ENCODE results near the gene FRMPD4. TPM values are rescaled to one million over a fixed set of nuclear protein-coding genes. Genes with fewer than 3 reads are reported as not detected.

FRMPD4 gene
- total RNA-seq, 1 donor from 2014 or later, result 0.07 TPM

DNA sequence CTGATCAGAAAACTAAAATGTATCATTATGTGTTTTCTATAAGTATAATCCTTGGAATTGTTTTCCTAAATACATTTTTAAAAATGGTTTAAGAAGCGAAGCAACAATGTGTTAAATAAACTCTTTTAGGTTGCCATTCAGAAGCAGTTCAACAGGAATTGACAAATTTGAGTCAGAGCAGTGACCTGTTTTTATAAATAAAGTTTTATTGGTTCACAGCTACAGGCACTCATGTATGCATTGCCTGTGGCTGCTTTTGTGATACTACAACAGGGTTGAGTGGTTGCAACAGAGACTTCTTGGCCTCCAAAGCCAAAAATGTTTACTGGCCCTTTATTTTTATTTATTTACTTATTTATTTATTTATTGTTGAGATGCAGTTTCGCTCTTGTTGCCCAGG lies 99.5 kb downstream of the FRMPD4 start:
- Mint-ChIP-seq H3K27me3 (ENCODE audit: low read depth) (no peaks in the 10 kb centered on the region), H3K4me3 (no peak overlapping the region), H3K9me3 (peaks cover 9% of the 10 kb centered on the region), H3K4me1 (no peaks in the 10 kb centered on the region), H3K36me3 (ENCODE audit: low read depth) (no peaks in the 10 kb centered on the region), H3K27ac (ENCODE audit: unreplicated experiment) (no peak overlapping the region)
- DNase-seq (ENCODE audit: low read depth, low spot score), result no peak
- TF ChIP-seq, protein P1, sequence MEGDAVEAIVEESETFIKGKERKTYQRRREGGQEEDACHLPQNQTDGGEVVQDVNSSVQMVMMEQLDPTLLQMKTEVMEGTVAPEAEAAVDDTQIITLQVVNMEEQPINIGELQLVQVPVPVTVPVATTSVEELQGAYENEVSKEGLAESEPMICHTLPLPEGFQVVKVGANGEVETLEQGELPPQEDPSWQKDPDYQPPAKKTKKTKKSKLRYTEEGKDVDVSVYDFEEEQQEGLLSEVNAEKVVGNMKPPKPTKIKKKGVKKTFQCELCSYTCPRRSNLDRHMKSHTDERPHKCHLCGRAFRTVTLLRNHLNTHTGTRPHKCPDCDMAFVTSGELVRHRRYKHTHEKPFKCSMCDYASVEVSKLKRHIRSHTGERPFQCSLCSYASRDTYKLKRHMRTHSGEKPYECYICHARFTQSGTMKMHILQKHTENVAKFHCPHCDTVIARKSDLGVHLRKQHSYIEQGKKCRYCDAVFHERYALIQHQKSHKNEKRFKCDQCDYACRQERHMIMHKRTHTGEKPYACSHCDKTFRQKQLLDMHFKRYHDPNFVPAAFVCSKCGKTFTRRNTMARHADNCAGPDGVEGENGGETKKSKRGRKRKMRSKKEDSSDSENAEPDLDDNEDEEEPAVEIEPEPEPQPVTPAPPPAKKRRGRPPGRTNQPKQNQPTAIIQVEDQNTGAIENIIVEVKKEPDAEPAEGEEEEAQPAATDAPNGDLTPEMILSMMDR (conservative IDR thresholded peaks at IDR 0.05), result no peak

DNA sequence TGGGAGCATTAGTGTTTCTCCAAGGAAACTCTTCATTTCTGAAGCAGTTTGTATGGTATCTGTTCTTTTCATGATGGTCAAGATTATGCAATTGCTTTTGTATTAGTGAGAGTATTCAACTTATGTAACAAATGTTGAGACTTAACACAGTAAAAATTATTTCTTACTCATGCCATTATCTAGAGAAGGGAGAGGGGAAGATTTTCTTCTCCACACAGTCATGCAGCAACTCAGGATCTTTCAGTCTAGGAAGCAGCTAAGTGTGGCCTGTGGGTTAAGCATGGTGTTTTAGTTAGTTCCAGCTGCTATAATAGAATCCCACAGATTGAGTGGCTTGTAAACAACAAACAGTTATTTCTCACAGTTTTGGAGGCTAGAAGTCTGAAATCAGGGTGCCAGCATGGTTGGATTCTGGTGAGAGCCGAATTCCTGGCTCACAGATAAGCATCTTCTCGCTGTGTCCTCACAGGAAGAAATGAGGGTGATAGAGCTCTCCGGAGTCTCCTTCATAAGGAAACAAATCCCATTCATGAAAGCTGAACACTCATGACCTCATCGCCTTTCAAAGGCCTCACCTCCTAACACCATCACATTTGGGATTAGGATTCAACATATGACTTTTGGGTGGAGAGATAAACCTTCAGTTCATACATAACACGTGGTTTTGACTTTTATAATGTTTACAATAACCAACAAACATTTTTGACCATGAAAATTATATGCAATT lies 101.2 kb downstream of the FRMPD4 start:
- TF ChIP-seq, protein P1 (conservative IDR thresholded peaks at IDR 0.05), result no peak
- no peak overlapping the region for H3K4me3 Mint-ChIP-seq
- no peaks in the 10 kb centered on the region for H3K4me1 Mint-ChIP-seq
- H3K9me3 Mint-ChIP-seq, result peaks cover 10% of the 10 kb centered on the region
- no peaks in the 10 kb centered on the region for H3K36me3 Mint-ChIP-seq (ENCODE audit: low read depth)
- H3K27ac Mint-ChIP-seq (ENCODE audit: unreplicated experiment), result no peak overlapping the region
- DNase-seq (ENCODE audit: low read depth, low spot score), result no peak
- no peaks in the 10 kb centered on the region for H3K27me3 Mint-ChIP-seq (ENCODE audit: low read depth)

GRCh38 chrX:12240491-12240890 lies 102.2 kb downstream of the FRMPD4 start:
- H3K9me3 Mint-ChIP-seq, result peaks cover 7% of the 10 kb centered on the region
- H3K27me3 Mint-ChIP-seq (ENCODE audit: low read depth), result no peaks in the 10 kb centered on the region
- no peak for DNase-seq (ENCODE audit: low read depth, low spot score)
- no peaks in the 10 kb centered on the region for H3K4me1 Mint-ChIP-seq
- no peak overlapping the region for H3K4me3 Mint-ChIP-seq
- H3K27ac Mint-ChIP-seq (ENCODE audit: unreplicated experiment), result no peak overlapping the region
- no peaks in the 10 kb centered on the region for H3K36me3 Mint-ChIP-seq (ENCODE audit: low read depth)
- TF ChIP-seq, protein P1 (conservative IDR thresholded peaks at IDR 0.05), result no peak

DNA sequence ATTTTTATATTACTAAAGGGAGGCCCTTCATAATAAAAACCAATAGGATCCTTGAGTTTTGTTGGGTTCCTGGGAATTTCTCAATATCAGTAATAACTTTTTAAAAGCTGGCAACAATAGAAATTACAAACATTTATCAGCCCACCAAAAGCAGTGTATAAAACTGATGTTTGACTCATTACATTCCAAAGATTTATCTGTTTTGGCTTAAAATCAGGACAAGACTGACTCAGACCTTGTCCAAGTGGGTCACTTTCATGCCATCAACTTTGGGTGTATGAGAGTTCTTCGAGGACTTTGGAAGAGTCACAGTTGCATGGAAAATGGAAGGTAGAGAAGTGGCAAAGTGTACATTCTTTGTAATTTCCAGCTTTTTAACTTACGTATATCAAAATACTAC lies 102.8 kb downstream of the FRMPD4 start:
- no peak overlapping the region for H3K4me3 Mint-ChIP-seq
- no peak overlapping the region for H3K27ac Mint-ChIP-seq (ENCODE audit: unreplicated experiment)
- no peaks in the 10 kb centered on the region for H3K4me1 Mint-ChIP-seq
- TF ChIP-seq, protein P1 (conservative IDR thresholded peaks at IDR 0.05), result no peak
- H3K27me3 Mint-ChIP-seq (ENCODE audit: low read depth), result no peaks in the 10 kb centered on the region
- peaks cover 6% of the 10 kb centered on the region for H3K9me3 Mint-ChIP-seq
- DNase-seq (ENCODE audit: low read depth, low spot score), result no peak
- H3K36me3 Mint-ChIP-seq (ENCODE audit: low read depth), result no peaks in the 10 kb centered on the region

DNA sequence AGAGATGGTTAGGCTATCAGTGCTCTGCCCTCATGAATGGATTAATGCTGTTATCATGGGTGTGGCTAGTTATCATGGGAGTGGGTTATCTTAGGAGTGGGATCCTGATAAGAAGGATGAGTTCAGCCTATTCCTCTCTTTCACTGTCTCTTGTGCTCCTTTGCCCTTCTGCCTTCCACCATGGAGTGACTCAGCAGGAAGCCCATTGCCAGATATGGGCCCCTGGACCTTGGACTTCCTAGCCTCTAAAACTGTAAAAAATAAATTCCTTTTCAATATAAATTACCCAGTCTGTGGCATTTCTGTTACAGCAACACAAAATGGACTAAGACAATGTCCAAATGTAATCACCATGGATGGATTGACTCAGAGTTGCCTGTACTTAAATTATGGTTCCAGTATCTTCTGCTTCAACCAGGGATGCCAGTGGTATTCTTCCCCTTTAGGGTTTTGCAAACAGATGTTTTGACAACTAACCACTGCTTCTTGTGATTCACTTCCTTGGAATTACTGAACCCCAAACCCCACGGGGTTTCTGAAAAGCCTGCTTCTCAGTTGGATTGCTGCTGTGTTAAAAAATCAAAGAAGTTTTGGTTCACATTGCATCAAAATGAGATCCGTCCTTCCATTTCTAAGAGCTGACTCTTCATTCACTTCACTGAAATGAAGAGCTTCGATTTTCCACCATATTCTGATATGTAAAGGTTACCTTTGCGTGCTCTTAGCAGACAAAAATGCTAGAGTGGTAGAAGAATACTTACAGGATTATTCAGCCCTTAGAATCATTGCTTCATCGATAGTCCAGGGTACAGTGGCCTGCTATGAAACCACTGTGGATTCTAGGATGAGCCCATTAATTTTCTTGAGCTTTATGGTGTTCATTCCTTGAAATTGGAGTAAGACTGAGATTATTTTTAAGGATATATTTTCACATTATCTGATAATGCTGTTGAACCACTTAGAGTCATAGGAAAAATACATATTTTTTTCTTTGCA lies 107.7 kb downstream of the FRMPD4 start:
- no peak for DNase-seq (ENCODE audit: low read depth, low spot score)
- Mint-ChIP-seq H3K9me3 (peaks cover 3% of the 10 kb centered on the region), H3K27ac (ENCODE audit: unreplicated experiment) (no peak overlapping the region), H3K4me1 (no peaks in the 10 kb centered on the region), H3K27me3 (ENCODE audit: low read depth) (no peaks in the 10 kb centered on the region), H3K4me3 (no peak overlapping the region), H3K36me3 (ENCODE audit: low read depth) (no peaks in the 10 kb centered on the region)
- TF ChIP-seq, protein P1 (conservative IDR thresholded peaks at IDR 0.05), result no peak
